GM19099 (cell line): ENCODE results near the gene ARHGAP25.

Experiments used
- POLR2A ChIP-seq: IDR thresholded peaks from 3 replicates; pipeline ENCODE4 v1.6.1; 2011; ENCODE audit warnings: low read depth; ENCODE audit not compliant: insufficient read length; ENCODE audit errors: extremely low read depth

The ARHGAP25 gene

GRCh38 chr2:68749345-68749744, 14.7 kb downstream of the ARHGAP25 start:
- no peak for TF ChIP-seq POLR2A

DNA sequence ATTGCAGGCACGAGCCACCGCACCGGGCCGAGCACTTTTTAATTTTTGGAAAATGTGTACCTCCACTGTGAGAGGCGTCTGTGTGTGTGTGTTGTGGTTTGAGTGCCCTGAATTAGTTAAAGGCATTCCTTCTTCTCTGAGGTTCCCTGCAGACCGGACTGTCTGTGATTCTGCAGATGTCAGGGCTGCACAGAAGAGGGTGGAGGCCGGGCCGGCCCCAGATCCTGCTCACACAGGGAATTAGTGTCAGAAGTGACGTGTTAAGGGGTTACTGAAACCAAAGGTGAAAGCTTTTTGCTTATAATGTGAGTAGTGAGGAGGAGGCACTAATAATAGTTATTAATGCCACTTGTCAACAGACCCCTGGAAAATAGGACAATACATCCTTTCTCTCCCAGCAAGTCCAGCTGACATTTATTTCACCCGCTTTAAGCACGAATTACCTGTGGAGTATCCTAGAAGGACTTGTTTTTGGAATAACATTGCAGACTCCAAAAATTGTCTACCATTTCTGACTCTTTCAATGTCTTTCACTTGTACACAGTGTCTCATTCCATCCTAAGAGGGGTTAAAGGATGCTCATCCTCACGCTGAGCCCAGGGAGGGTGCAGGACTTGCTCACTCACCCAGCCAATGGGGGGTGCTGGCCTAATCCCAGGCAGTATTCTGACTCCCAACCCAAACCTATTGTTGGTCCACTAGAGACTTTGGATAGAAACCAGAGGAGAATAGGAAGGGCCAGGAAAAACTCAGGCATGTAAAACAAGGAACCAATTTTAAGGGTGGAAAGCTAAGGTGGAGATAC, 16.2 kb downstream of the ARHGAP25 start:
- TF ChIP-seq POLR2A = no peak

- TF ChIP-seq POLR2A = no peak
Observed at GRCh38 chr2:68751397-68752339, 17.1 kb downstream of the ARHGAP25 start.

DNA sequence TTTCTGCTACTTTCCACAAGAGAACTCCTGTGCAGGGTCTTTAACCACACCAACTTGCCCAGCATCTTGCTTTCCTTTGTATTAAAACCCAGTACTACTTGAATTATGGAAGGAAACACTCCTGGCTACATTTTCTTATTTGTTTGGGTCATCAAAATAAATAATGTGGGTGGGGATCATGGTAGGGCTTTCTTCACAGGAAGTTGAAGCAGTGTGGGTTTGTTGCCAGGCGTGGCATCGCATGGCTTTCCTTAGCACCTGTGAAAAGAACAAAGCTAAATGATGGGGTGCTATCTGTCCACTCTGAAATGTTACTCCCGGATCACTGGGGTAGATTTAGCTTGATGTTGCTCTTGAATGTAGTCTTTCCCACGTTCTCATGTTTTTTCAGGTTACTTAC, 18.7 kb downstream of the ARHGAP25 start:
- TF ChIP-seq POLR2A = no peak

DNA sequence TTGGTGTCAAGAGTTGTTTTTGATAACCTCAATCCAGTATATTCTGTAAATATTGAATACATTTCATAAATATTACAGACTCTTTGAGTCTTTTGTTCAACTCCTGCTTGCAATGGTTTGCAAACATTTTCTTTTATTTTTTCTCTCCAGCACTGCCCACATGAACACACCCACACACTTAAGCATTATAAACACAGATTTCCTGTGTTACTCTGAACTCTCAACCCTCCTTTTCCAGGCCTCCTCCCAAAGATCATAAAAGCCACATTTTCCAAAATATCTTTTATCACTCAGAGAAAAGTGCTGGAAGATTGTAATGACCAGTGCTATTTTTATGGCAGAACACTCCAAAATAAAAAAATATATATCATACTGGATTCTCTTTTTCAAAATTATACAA, 20.5 kb downstream of the ARHGAP25 start:
- TF ChIP-seq POLR2A = no peak

- TF ChIP-seq POLR2A = no peak
Observed at GRCh38 chr2:68756178-68756577, 21.6 kb downstream of the ARHGAP25 start.

- TF ChIP-seq POLR2A = no peak
Observed at GRCh38 chr2:68757081-68757480, 22.5 kb downstream of the ARHGAP25 start.

- no peak for TF ChIP-seq POLR2A
Observed at GRCh38 chr2:68762100-68762499, 27.5 kb downstream of the ARHGAP25 start.

DNA sequence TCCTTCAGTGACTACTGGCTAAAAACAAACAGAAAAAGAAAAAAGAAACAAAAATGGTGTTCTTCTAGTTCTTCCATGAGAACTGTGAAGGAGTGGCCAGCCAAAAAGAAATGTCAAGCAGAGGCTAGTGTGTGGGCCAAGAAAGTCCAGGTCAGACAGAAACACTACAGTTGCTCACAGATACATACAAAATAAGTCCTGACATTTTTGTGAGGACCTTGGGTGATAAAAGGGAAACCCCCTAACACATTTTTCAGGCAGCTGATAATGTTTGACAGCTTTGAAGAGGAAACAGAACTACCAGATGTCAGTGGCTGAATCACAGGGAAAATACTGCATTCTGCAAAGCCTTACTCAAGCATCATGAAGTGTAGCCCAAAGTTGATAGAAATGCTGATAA, 28.1 kb downstream of the ARHGAP25 start:
- TF ChIP-seq POLR2A = no peak

DNA sequence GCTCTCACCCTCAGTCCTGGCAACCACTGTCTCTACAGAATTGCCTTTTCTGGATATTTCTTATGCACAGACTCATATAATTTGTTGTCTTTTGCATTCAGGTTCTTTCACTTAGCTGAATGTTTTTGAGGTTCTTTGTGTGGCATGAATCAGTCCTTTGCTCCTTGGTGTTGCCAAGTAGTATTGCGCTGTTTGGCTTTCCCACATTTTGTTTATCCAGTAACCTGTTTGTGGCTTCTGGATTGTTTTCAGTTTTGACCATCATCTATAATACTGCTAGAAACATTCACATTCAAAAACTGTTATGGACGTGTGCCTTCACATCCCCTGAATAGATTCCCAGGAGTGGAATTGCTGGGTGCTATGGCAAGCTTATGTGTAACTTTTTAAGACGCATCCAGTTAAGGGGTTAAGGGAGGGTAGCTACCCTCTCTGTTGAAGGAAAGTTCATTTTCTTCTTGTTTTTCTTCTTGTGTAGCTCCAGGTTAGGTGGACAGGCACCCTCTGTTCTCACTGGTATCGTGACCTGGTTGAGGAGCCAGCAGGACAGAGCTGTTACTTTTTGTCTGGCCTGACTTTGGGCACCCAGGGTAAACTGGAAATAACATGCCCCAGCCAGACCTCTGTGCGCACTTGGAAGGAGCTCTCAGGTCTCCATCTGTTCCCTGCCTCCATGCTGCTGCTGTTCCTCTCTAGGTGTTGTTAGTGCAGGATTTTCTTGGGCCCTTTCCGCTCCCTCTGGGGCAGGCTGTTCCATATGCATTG, 29.6 kb downstream of the ARHGAP25 start:
- no peak for TF ChIP-seq POLR2A

DNA sequence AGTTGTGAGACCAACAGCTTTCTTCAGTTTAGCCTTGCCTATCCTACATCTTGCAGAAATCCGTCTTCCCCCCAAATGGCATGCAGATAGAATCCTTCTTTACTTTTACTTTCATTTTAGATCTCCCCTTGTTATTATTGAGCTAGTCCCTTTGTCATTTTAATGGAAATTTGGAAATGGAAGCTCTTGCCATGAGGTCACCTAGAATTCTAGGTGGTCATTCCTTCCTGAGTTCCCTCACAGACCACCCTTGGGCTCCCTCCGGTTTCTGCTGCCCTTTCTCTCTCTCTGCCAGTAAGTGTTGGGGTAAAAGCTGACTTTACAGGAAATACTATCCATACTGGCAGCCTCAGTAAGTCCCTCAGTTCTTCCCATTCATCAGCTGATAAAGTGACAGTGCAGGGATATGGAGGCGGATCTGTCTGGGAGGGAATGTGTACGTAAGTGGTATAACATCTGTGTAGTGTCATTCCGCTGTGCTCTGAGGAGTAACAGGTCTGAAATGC, 30.2 kb downstream of the ARHGAP25 start:
- TF ChIP-seq POLR2A = no peak

GRCh38 chr2:68765739-68766375, 31.2 kb downstream of the ARHGAP25 start:
- TF ChIP-seq POLR2A = no peak

GRCh38 chr2:68766376-68766845, 31.8 kb downstream of the ARHGAP25 start:
- no peak for TF ChIP-seq POLR2A

DNA sequence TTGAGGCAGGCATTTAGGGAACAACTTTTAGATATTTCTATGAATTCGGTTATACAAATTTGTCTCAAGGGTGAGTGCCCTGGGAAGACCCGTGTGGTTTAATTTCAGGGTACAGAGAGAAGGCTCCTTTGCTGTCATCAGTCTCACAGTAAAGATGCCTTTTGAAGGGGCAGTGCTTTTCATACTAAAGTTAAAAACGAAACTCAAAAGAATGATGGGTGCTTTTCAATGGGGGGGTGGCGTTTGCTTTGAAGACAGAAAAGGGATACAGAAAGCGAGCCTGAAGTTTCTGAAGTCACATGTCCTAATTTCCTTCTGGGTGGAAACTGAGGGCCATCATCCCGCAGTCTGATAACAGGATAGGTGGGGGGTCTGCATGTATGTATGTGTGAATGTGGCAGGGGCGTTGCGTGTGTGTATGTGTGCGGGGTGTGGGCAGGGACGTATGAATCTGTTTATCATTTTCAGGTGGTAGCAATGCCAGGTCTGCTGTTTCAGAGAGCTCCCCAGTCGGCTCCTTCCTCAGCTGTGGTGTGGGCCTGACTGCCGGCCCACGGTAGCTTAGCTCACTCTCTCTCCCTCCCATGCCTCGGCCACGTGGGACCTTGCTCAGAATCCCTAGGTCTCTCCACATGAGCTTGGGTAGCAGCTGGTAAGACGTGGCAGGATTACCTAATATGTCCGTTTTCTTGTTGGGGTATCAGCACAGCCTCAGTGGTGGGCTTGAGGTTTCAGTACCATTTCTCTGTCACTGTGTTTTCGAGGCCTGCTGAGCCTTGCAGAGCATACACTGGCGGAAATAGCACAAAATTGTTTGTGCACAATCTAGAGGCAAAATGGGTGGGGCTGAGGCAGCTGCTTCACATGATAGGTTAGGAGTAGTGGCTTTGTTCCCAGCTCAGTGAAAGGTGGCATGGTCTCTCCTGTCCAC, 32.7 kb downstream of the ARHGAP25 start:
- no peak for TF ChIP-seq POLR2A

GRCh38 chr2:68767996-68768395, 33.4 kb downstream of the ARHGAP25 start:
- no peak for TF ChIP-seq POLR2A
